Left lobe of liver (tissue), 2 donors: ENCODE data around the gene MAPKAP1. TPM values are rescaled to one million over a fixed set of nuclear protein-coding genes. Genes with fewer than 3 reads are reported as not detected.
A peak's percentile ranks its signal among the peaks of the same experiment; 100 is the strongest.
"Not testable (repeated sequence)": the region's sequence is repeated elsewhere in the genome, so short reads cannot be mapped to it uniquely, and the experiment has no call there.

Experiments
- ATAC-seq: fragments of 200-7000 bp; cut with Tn5 transposase; one replicate; pipeline ENCODE4 v1.9.1; 2020; ENCODE audit warnings: mild to moderate bottlenecking, moderate library complexity
- DNase-seq: peaks from one replicate; pipeline ENCODE4 v3.0.0-alpha.2; 2020; ENCODE audit warnings: low spot score
- total RNA-seq: library from RNA; stranded (reverse); gene quantifications from one replicate; pipeline ENCODE4 v1.2.1, GENCODE V29; 2021
- donor health status: DM: no; HTN: no; CAD: no; lungs with moderate emphysema.
- donor health status: DM: no; HTN: yes; CAD: no.

Gene MAPKAP1
- total RNA-seq, 1 donor from 2014 or later = 42.4 TPM

DNA sequence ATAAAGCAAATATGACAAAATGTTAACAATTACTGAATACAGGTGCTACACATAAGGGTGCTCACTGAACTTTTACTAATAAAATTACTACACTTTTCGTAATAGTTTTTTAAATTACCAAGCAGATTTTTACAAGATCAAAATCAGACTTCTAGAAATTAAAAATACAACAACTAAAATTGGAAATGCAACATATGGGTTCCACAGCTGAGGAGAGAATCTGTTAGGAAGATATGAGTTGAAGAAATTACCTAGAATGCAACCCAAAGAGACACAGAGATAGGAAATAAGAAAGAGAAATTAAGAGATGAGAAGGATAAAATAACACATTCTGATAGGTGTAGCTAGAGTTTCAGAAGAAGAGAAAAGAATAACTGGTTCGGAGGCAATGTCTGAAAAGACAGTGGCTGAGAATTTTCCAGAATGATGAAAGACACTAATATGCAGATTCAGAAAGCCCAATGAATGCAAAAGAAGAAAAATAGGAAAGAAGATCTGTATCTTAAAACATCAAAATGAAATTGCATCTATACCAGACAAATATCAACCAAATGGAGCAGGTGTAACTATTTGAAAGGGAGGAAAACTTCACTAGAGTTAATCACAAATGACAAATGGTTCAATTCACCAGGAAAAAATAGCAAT lies 95.8 kb downstream of the MAPKAP1 start:
- DNase-seq (no peak), ATAC-seq (no peak)

DNA sequence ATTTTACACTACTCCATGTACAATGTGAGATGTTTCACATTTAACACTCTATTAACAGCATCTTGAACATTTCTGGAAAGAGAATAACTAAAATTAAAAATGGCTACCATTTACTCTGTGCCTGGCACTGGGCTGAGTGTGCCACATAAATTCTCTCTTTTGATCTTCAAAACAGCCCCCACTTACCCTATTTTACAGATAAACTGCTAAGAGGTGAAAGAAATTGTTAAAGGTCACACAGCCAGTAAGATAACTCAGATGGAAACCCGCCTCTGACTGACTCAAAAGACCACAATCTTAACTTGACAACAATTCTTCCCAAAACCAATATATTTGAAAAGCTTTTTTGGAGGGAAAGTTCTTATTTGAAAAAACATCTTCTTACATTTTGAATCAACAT lies 97.3 kb downstream of the MAPKAP1 start:
- no peak for ATAC-seq
- no peak for DNase-seq

DNA sequence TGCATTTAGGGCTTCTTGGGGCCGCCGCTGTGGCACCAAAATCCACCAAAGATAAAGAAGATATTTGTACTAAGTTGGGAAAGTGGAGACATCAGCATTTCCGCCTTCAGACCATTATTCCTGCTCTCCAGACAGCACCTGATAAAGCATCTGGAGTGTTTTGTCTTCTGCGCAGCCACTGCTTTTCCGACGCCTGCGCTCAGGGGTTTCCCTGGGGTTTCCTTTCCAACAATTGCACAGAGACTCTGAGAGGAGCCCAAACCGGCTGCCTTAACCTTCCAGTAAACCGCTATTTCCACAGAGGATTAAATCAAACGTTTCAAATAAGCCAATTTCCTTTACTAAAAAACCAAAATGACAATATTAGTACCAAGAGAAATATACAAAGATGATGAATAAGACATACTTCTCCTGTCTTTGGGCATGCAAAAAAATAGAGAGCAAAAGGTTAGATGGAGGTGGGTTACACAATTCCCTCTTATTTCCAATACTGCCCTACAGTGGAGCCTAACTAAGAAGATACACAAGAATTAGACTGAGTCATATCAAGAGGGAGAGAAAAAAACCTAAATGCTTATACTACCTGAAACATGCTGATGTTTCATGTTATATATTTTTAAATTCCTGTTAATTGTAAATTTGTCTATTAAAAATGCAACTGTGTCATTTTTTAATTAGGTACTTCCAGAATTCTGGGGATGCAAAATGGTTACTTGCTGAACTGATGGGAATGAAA lies 98.4 kb downstream of the MAPKAP1 start:
- DNase-seq (no peak), ATAC-seq (peak; percentile 21)

DNA sequence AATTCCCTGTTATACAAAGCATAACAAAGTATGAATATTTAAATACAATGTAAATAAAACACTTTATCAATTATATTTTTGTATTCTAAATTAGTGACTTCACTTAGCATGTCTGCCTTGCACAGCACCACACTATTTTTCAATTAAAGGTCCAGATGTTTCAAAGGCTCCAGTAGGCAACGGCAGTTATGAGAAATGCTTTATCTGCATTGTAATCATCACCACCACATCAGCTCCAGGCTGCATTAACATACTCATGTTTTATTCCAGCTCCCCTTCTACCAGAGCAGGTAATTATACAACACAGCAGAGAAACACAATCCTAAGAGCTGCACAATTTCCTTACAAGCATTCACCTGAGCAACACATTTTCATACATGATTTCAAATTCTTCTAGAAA lies 102.8 kb downstream of the MAPKAP1 start:
- ATAC-seq = no peak

DNA sequence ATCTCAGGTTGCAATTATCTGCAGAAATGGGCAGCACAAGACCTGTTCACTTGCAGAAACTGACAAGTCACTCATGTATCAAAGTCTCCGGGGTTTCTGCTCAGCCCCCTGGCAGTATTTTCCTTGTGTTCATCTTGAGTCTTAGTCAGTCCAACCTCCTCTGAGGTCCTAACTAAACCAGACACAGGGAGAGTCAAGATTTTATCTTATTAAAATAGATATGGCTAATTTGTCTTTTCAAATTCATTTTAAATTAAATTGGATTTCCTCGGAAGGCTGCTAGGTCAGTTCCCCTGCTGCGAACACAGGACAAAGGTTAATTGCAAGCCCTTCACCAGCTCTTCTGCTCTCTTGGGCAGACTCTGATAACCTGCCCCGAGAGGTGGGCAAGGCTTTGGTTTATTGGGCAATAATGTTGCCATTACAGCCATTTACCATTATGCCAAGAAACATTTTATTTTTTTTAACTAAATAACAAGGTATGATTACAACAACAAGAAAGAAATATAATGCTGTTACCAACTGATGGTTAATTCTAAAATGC lies 103.5 kb downstream of the MAPKAP1 start:
- peak; percentile 34 for ATAC-seq
- no peak for DNase-seq

More for the DNA sequence above, 102.8 kb downstream of the MAPKAP1 start:
- DNase-seq = no peak

DNA sequence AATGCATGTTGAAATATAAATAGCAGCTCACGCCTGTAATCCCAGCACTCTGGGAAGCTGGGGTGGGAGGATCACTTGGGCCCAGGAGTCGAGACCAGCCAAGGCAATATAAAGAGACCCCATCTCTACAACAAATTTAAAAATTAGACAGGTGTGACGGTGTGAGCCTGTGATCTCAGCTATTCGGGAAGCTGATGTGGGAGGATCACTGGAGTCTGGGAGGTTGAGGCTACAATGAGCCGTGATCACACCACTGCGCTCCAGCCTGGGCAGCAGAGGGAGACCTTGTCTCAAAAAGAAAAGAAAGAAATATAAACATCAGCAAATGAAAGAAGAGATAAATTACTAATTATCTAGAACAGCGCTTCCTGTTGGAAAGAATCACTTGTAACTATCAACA lies 105.0 kb downstream of the MAPKAP1 start:
- DNase-seq = no peak
- no peak for ATAC-seq

DNA sequence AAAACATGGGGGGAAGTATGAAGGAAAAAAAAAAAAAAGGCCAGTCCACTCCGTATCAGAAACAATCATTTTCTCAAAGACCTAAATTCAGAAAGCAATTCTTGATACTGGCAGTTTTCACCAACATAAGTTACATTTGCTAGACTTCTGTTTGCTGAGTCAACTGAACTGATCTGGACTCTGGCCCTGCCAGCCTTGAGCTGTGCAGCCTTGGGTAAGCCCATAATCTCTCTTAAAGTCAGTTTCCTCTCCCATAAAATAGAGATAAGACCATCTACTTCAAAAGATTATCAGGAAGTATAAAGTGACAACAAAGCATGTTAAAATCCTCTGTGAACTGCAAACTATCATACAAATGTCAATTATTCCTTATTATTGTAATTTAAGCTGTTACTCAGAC lies 106.8 kb downstream of the MAPKAP1 start:
- DNase-seq (peak; percentile 63), ATAC-seq (peak; percentile 92)

DNA sequence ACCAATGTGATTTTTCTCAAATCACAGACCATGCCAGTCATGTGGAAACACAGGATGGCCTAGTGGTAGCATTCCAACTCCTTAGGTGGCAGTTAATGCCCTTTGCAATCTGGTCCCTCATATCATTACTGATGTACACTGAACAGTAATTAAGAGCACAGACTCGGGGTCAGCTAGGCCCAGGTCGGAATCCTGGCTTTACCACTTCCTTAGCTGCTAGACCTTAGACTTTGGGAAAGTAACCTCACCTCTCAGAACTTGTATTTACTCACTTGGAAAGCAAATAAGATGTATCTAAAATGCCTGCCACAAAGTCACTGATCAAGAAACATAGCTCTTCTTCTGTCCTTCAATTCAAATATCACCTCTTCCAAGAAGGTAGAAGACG lies 112.8 kb downstream of the MAPKAP1 start:
- DNase-seq = no peak
- ATAC-seq = peak; percentile 22

DNA sequence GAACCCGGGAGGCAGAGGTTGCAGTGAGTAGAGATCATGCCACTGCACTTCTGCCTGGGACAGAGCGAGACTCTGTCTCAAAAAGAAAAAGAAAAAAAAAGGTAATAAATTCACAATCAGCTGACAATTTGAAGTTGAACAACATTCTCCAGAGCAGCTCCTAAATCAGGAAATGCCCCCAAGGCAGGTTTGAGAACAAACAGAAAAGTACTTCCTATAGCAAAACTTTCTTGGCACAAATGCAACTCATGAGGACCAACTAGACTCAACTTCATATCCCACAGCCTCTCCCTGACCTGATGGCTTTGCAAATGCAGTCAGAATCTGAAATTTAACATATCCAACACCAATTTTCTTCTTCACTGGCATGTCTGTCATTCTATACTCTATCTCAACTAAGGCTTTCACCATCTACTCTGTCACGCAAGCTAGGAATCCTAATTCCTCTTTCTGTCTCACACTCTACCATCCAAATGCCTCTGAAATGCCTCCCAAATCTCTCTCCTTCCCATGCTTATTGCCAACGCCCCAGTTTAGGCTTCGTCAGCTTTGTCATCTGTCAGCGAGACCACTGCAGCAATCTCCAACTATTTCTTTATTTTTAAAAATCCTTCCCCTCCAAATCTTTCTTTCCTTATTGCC lies 113.3 kb downstream of the MAPKAP1 start:
- DNase-seq = no peak
- ATAC-seq = no peak

DNA sequence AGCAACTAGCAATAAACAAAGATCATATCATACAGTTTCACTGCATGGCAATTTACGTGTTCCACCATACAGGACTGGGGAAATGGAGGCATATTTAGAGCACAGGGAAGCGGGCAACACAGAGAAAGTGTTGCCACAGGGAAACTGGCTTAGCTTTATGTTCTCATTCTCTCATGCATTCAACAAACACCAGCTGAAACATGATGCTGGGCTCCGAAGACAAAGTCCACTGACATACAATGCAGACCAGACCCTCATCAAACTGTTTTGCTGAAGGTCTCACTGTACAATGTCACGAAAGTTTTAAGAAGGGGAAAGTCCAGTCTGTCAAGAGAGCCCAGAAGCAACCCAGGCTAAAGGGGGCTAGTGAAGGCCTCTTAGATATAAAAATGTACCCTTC lies 115.1 kb downstream of the MAPKAP1 start:
- DNase-seq (no peak), ATAC-seq (no peak)

DNA sequence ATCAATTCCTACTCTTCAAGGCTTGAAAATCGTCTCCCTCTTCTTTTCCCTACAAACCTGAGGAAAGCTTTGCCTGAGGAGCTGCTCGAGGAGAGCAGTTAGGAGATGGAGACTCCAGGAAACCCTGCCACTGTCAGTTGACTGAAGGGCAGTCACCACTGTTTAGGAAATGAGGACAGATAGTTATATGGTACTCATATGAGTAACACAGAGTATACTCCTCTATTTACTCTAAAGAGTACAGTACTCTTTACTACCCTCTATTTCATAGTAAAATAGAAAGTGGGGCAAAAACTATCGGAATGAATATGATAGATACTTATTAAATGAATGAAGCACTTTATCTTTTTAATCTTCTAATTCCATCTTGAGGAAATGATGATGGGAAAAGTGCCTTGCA lies 115.8 kb downstream of the MAPKAP1 start:
- ATAC-seq (no peak), DNase-seq (no peak)

DNA sequence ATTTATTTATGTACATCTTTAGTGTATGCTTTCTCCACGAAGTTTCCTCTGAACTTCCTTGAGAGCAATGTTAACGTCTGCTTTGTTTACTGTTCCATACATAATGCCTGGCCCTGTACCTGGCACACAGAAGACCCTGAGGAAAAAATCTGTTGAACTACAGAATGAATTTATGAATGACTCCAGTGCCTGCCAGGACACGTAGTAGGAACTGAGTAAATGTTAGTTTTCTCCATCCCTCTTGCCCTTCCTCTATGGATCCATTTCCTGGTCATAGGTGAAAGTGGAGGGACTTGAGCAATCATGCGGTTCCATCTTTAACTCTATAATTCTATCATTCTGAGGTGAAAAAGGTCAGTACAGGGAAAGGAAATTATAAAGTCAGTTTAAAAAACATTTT lies 117.7 kb downstream of the MAPKAP1 start:
- no peak for DNase-seq
- no peak for ATAC-seq

DNA sequence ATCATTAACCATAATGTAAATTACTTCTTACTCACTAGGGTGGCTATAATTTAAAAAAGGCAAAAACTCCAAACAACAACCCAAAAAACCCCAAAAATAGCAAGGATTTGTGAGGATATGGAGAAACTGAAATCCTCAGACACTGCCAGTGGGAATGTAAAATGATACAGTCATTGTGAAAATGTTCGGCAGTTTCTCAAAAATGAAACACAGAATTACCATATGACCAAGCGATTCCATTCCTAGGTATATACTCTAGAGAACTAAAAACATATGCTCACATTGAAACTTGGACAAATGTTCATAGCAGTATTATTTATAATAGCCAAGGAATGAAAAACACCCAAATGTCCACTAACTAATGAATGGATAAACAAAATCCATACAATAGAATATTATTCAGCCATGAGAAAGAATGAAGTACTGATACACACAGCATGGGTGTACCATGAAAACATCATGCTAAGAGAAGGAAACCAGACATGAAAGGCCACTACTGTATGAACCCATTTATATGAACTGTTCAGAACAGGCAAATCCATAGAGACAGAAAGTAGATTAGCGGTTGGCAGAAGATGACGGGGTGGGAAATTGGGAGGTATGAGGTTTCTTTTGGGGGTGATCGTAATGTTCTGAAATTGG lies 119.1 kb downstream of the MAPKAP1 start:
- no peak for DNase-seq

DNA sequence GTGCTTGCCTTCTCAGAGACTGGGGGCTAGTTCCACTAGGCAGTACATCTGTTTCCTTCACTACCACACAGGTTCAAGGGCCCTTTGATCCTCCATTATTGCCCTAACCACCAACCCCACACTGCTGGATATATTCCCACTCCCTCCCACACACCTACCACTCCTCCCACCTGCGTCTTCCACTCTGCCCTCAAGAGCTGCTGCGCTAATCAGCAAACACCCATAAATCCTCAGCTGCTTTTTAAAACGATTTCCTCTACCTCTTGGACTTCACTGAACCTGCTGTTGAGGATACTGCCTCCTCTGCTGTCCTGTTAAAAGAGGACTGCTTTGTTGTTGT lies 120.9 kb downstream of the MAPKAP1 start:
- ATAC-seq = peak; percentile 46
- DNase-seq = no peak

More for the DNA sequence above, 119.1 kb downstream of the MAPKAP1 start:
- ATAC-seq = no peak

DNA sequence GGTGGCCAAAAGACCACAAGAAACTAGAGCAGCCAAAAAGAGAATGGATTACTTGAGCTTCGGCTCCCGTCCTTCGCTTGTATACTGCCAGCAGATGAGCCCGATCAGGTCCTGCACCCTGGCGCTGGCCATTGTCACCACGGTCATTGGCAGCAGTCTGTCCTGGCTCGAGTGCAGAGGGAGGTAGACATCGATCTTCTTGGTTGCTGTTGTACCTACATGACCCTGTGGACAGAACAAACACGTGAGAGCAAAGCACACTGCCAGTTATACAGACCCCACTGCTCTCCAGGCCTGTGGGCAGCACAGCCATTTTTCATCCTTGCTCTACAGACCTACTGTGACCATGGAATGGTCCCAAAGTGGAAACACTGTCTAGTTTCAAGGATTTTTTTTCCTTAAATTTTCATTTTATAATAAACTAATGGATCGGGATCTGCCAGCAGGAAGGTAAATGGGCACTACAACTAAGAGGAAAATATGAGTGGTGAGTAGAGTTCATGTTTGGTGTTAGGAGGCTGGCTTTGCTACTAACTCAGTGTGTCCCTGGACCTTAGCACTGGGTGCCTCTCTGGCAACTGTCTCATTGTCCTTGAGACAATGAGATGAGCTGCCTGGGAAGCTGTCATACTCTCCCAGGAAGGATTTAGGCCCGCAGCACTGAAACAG lies 121.4 kb downstream of the MAPKAP1 start:
- ATAC-seq = peak; percentile 93
- DNase-seq = peak; percentile 94

DNA sequence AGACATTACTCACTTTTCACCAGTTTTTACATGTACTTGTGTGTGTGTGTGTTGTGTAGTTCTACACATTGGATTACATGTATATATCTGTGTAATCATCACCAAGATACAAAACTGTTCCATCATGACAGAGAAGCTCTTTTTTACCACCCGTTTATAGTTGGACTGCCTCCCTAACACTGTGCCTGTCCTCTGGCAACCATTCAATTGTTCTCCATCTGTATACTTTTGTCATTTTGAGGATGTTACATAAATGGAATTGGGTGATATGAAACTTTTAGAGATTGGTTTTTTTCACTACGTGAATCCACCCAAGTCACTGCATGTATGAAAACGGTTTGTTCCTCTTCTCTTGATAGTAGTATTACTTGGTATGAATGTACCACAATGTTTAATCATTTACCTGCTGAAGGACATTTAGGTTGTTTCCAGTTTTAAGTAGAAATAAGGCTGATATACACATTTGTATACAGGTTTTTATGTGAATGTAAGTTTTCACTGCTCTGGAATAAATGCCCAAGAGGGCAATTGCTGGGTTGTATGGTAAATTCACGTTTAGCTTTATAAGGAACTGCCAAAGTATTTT lies 126.2 kb downstream of the MAPKAP1 start:
- DNase-seq (no peak), ATAC-seq (peak; percentile 3)

DNA sequence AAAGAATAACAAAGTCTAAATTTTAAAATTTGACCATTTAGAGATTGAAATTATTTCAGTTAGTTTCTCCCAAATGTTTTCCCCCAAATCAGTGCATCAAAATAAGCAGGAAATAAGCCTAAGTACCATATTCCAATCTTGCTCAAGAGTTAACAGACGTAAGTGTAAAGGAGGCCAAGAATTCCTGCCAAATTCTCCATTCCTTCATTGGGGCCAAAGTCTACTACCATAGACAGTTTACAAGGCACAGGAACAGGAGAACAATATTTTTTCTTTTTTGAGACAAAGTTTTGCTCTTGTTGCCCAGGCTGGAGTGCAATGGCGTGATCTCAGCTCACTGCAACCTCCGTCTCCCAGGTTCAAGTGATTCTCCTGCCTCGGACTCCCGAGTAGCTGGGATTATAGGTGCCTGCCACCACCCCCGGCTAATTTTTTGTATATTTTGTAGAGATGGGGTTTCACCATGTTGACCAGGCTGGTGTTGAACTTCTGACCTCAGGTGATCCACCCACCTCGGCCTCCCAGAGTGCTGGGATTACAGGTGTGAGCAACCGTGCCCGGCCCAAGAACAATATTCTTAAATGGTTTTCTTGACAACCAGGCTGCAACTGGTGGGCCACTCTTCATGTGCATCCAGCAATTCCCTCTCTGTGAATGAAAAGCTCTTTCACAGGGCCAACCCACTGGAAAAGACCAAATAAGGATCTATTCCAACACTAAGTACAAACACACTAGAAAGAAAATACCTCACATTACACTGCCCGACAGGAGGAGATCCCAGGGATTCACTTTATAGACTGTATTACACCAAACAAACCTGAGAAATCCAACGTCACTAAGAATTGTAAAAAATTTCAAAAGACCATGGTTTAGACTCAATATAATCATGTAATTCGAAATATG lies 127.7 kb downstream of the MAPKAP1 start:
- DNase-seq = peak; percentile 58
- ATAC-seq = peak; percentile 84

DNA sequence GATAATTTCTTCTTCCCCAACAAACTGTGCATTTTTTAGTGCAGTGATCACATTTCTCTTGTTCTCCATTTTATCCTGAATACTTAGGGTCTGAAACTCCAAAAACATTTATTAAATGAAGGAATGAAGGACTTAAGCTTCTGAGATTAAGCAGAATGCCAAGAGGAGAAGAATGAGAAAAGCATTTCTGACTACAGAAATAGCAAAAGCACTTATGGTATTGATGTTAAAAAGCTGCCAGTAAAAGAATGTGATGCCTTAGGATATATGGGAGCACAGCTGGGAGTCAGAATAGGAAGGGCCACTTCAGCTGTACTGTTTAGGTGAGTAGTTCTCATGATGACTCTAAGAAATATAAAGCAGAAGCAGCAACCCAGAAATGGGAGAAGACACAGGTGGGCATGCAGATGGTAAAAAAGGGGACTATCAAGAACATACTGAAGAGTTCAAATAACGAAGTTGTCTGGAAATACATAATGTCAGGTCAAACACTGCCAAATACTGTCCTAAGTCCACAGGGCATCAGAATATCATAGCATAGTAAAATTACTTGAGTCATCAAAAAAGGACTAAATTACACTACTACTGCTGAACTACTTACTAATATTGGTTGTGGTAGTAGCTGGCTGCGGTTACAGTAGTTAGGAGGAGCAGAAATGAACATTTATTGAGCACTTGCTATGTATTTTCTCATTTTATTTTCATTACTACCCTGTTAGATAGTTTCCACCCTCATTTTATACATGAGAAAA lies 132.7 kb downstream of the MAPKAP1 start:
- no peak for DNase-seq
- ATAC-seq = no peak

DNA sequence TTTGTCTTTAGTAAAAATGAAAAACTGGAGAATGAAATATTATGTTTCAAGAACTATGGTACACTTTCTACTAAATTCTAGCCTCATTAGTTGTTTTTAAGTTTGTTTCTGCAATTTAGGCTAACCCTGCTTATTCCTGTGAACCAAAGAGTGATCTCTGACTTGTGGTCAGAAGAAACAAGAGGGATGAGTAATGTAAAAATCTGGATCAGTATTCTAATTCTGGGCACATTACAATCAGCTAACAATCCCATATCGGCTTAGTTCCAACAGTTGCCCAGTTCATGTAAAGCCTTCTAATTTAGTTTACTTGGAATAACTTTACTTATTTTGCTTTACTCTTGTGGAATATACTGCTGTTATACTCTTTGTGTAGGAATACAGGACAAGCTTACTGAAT lies 134.5 kb downstream of the MAPKAP1 start:
- not testable (repeated sequence) for ATAC-seq, DNase-seq
